Epithelial cell of prostate (primary cell): Measurements from ENCODE around the gene STARD3.

Experiments
- DNase-seq: peaks from one replicate; pipeline ENCODE4 v3.0.0-alpha.2; 2011; ENCODE audit warnings: low read depth, low spot score
- H3K27ac ChIP-seq: fragments of 450-650 bp; 2 replicates; pipeline ENCODE4 v1.5.1; 2017; ENCODE audit warnings: mild to moderate bottlenecking

Gene STARD3

DNA sequence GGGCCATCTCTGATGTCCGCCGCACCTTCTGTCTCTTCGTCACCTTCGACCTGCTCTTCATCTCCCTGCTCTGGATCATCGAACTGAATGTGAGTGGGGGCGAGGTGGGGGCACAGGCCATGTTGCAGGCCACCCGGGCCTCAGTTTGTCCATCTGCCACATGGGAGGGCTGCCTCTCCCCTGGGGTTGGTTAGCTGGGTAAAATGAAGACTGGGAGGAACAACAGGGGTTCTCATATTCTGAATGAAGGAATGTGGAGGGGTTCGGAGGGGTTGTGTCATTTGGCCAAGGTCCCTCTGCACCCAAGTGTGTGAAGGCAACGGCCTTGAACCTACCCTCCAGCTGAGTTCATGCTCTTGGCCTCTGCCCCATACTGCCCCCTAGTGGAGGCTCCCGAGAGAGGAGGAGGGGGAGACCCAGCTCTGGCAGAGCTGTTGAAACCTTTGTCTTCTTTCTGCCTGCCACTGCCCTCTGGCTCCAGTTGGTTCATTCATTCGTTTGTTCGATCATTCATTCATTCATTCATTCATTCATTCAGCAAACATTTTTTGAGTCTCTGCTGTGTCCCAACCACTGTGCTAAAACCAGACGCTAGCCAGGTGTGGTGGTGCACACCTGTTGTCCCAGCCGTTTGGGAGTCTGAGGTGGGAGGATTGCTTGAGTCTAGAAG, 16.9 kb downstream of the STARD3 start:
- DNase-seq, result no peak
- no peak overlapping the region for H3K27ac ChIP-seq

DNA sequence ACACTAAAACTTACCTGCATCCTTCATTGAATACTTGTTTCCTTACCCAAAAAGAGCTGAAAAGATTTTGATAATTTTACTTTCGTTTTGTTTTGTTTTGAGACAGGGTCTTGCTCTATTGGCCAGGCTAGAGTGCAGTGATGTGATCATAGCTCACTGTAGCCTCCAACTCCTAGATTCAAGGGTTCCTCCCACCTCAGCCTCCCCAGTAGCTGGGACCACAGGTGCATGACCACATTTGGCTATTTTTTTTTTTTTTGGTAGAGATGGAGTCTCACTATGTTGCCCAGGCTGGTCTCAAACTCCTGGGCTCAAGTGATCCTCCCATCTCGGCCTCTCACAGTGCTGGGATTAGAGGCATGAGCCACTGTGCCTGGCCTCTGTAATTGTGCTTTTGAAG, 18.2 kb downstream of the STARD3 start:
- H3K27ac ChIP-seq, result no peak overlapping the region
- DNase-seq, result no peak

DNA sequence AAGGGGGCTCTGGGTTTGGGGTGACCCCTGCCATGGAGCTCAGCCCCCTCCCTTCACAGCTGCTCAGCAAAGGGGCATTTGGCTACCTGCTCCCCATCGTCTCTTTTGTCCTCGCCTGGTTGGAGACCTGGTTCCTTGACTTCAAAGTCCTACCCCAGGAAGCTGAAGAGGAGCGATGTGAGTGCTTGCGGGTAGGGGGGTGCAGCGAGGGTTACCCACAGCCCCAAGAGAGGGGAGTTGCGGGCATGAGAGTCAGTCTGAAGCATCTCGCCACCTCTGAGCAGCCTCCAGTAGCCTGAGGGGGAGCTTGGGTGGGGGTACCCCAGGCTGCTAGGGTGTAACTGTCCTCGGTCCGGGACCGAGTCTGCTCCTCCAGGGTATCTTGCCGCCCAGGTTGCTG, 21.4 kb downstream of the STARD3 start:
- no peak for DNase-seq

DNA sequence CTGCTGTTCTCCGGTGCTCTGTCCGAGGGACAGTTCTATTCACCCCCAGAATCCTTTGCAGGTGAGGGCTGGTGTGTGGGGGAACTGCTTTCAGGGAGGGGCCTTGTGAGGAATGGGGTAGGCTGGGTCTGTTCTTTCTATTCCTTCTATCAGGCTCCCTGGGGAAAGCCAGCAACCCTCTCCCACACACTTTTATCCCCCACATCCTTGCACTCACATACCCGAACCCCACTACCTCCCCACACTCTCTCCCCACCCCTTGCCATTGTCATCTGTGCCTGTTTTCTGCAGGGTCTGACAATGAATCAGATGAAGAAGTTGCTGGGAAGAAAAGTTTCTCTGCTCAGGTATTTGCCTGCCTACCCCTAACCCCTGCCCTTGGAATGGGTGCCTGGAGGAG, 21.8 kb downstream of the STARD3 start:
- H3K27ac ChIP-seq, result no peak overlapping the region
- DNase-seq, result no peak

More for the DNA sequence above, 21.4 kb downstream of the STARD3 start:
- no peak overlapping the region for H3K27ac ChIP-seq

DNA sequence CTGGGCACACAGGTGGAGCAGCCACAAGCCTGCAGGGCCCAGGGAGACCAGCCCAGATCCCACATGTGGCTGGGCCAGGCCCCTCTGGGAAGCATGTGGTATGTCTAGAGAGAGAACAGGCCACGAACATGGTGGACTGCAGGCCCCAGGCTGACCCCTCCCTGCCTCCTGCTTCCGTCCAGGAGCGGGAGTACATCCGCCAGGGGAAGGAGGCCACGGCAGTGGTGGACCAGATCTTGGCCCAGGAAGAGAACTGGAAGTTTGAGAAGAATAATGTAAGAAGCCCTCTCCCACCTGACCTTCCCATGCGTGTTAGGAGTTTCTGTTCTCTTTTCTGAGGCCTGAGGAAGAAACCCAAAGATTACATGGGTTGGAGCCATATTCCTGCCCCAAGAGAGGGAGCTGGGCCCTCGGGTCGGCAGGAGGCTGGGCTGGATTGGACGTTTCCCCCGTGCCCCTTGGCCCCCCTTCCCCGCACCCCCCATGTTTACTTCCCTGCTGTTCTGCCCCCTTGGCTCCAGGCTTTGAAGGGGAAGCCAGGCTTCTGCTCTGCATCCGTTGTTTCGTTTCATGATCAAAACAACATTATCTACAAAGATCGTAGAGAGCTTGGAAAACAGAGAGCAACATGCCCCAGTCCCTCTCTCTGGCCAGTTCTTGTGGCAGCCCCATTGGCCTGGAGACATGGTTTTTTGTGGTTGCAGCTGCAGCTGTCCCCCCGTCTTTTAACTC, 22.5 kb downstream of the STARD3 start:
- no peak for DNase-seq
- H3K27ac ChIP-seq, result no peak overlapping the region

DNA sequence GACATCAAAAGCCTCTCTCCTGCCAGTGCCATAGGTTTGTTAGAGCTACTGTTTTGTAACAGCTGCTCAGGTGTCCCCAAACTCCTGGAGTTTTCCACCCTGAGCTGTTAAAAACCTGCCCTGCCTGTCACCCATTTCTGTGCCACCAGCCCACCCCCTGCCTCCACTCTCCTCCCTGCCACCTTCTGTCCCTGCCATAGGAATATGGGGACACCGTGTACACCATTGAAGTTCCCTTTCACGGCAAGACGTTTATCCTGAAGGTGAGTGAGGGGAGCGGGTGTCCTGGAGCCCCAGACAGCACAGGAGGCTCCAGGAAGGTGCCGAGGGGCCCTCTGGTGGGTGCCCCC, 23.0 kb downstream of the STARD3 start:
- DNase-seq, result no peak
- H3K27ac ChIP-seq, result no peak overlapping the region

DNA sequence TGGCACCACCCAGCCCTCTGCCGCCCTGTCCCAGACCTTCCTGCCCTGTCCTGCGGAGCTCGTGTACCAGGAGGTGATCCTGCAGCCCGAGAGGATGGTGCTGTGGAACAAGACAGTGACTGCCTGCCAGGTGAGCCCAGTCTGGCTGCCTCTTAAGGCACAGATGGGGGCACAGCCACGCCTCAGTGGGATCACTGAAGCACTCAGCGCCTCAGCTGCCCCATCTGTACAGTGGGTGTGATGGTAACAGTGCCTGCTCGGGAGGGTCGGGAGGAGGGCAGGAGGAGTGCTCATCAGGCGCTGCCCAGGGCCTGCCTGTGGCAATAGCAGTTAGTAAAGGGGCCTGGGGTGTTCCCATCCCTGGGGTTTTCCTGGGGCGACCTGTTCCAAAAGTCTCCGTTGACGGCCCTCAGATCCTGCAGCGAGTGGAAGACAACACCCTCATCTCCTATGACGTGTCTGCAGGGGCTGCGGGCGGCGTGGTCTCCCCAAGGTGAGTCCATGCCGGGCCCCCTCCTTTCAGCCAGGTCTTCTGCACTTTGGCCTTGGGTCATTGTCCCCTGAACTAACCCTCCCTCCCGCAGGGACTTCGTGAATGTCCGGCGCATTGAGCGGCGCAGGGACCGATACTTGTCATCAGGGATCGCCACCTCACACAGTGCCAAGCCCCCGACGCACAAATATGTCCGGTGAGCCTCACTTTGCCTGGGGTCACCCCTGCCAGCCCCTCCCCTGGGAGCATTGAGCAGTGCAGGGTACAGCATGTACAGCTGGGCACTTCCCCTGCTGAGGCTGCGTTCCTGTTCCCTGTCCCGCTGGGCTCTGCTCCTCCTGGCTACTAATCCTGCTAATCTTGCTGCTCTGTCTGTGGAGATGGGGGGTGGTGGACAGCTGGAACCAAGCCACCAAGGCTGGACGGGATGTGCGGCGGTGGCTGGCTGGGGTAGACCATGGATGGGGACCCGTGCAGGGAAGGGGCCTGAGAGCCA, 23.7 kb downstream of the STARD3 start:
- H3K27ac ChIP-seq, result no peak overlapping the region
- no peak for DNase-seq

DNA sequence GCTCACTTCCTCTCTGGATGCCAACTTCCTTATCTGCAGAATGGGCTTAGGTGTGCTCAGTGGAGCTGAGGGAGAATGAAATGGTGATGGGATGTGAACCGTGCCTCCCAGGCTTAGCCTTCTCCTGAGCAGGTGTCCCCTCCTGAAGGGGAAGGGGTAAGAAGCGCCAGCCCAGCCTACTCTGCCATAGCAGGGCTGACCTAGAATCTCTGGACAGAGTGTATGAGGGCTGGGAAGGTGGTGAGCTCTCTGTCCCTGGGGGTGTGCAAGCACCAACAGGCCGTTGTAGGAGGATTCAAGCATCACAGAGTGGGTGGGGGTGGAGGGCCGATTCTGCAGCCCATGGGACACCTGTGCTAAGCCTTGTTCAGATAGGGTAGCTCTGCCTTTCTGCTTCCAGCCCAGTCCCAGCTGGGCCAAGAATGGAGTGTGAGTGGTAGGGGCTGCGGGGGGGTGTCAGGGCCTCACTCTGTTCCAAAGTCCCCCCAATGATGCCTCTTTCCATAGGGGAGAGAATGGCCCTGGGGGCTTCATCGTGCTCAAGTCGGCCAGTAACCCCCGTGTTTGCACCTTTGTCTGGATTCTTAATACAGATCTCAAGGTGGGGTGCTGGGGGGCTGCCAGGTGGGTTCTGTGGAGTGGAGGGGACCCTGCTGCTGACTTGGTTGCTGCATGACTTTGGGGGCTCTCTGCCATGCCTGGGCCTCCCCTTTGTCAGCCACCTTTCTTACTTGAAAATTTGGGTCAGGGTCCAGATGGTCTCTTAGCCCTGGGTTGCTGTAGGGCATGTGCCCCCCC, 25.0 kb downstream of the STARD3 start:
- H3K27ac ChIP-seq, result no peak overlapping the region
- no peak for DNase-seq

DNA sequence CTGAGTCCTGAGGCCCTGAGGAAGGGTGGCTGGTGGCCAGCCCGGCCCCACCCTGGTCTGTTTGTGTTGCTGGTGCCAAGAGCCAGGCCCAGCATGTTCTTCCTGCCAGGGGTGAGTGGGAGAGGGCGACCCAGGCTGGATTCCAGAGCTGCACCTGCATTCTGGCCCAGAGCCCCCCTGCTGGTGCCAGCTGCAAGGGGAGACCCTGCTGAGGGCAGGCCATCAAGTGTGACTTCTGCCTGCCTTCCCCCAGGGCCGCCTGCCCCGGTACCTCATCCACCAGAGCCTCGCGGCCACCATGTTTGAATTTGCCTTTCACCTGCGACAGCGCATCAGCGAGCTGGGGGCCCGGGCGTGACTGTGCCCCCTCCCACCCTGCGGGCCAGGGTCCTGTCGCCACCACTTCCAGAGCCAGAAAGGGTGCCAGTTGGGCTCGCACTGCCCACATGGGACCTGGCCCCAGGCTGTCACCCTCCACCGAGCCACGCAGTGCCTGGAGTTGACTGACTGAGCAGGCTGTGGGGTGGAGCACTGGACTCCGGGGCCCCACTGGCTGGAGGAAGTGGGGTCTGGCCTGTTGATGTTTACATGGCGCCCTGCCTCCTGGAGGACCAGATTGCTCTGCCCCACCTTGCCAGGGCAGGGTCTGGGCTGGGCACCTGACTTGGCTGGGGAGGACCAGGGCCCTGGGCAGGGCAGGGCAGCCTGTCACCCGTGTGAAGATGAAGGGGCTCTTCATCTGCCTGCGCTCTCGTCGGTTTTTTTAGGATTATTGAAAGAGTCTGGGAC, 25.8 kb downstream of the STARD3 start:
- no peak overlapping the region for H3K27ac ChIP-seq
- no peak for DNase-seq

DNA sequence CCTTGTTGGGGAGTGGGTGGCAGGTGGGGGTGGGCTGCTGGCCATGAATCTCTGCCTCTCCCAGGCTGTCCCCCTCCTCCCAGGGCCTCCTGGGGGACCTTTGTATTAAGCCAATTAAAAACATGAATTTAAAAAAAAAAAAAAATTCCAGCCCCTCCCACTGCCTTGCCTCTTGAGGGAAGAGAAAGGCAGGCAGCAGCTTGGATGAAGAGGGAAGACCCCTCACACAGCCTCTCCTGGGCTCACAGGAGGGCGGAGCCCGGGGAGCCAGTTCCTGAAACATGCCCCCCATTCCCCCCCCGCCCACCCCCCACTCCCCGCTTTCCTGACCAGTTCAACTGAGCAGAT, 26.4 kb downstream of the STARD3 start:
- H3K27ac ChIP-seq, result no peak overlapping the region
- DNase-seq, result no peak

DNA sequence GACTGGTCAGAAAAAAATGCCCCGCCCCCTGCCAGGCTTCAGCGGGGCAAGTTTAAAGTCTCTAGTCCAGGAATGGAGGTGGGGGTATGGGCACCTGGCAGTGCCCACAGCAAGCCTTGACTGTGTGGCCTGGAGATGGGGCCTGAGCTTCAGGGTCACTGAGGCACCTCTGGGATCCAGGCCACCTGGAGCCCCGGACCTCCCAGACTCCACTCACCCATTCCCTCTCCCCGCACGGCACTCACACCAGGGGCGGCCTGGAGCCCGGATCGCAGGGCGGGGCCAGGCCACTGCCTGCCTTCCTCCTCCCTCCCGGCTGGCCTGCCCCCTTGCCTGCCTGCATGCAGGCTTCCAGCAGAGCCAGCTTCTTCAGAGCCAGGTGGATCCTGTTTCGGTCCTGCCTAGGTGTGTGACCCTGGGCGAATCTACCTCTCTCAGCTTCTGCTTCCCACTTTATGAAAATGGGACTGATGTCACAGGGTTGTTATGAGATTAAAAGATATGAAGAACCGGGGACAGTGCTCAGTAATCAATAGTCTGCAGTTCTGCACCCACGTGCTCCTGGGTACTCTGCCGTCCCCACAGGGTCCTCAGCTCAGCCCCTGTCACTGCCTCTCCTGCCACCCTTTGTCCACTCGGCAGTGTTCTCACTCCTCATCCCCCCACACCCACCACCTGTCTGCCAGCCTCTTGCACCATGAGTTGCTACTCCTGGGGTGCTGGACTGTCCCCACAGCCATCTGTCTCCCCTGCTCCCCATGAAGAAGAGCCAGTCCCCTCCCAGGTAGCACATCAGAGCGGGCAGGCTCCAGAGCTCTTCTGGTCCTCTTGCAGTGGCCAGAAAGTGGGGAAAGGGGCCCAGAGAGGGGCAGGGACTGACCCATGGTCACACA, 27.0 kb downstream of the STARD3 start:
- no peak for DNase-seq
- H3K27ac ChIP-seq, result no peak overlapping the region

DNA sequence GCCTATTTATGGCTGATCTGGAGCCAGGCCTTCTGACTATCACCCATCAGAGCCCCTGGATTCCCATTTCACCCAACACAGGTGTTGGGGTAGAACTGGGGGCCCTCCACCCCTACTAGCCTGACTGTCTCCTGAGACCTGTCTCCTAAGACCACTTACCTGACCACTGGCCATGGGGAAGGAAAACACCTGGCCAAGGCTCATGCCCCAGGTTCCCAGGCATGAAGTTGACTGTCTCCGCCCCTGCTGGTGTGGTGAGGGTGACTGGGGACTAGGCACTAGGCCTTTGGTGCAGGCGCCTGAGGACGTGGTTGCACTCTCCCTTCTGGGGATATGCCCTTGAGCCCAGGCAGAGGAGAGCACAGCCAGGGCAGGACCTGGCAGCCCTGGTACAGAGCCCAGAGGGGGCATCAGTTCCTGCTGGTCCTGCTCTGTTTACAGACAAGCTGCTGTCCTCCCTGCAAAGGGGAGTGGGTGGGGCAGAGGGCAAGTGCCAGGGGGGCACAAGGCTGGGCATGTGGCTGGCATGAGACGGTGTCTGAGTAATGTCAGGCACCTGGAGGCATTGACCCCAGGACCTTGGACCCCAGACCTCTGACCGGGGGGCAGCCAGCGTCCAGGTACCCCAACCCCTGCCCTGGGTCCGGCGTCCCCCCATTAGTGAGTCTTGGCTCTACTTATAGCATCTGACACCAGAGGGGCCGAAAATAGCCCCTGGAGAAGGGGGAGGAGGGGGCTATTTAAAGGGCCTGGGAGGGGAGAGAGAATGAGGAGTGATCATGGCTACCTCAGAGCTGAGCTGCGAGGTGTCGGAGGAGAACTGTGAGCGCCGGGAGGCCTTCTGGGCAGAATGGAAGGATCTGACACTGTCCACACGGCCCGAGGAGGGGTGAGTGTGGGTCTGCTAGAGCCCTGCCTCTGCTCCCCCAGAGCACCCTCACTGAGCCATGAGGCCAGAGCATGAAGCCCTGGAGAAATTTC, 27.9 kb downstream of the STARD3 start, which contains the start of gene TCAP:
Gene TCAP, plus strand, starts transcription at position 769 of the 981 bp plus-strand sequence. Its CDS starts 11 bp downstream, at position 780.
- DNase-seq, result no peak
- H3K27ac ChIP-seq, result no peak within 1 kb of the TSS

DNA sequence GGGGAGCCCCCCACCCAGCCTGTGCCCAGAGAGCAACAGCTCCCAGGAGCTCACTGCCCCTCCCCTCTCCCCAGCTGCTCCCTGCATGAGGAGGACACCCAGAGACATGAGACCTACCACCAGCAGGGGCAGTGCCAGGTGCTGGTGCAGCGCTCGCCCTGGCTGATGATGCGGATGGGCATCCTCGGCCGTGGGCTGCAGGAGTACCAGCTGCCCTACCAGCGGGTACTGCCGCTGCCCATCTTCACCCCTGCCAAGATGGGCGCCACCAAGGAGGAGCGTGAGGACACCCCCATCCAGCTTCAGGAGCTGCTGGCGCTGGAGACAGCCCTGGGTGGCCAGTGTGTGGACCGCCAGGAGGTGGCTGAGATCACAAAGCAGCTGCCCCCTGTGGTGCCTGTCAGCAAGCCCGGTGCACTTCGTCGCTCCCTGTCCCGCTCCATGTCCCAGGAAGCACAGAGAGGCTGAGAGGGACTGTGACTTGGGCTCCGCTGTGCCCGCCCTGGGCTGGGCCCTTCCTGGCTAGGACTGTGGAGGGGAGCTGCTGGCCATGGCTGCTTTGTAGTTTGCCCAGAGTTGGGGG, 28.8 kb downstream of the STARD3 start:
- DNase-seq, result no peak
- H3K27ac ChIP-seq, result no peak overlapping the region

DNA sequence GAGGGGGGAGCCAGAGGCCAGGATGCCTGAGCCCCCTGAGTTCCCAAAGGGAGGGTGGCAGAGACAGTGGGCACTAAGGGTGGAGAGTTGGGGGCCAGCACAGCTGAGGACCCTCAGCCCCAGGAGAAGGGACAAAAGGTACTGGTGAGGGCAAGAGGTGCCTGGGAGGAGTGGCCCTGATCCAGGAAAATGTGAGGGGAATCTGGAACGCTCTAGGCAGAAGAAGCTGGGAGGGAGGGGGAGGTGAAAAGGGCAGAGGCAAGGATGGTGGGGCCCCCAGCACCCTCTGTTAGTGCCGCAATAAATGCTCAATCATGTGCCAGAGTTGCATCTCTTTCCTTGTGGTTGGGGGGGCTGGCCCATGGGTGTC, 29.3 kb downstream of the STARD3 start:
- no peak for DNase-seq

DNA sequence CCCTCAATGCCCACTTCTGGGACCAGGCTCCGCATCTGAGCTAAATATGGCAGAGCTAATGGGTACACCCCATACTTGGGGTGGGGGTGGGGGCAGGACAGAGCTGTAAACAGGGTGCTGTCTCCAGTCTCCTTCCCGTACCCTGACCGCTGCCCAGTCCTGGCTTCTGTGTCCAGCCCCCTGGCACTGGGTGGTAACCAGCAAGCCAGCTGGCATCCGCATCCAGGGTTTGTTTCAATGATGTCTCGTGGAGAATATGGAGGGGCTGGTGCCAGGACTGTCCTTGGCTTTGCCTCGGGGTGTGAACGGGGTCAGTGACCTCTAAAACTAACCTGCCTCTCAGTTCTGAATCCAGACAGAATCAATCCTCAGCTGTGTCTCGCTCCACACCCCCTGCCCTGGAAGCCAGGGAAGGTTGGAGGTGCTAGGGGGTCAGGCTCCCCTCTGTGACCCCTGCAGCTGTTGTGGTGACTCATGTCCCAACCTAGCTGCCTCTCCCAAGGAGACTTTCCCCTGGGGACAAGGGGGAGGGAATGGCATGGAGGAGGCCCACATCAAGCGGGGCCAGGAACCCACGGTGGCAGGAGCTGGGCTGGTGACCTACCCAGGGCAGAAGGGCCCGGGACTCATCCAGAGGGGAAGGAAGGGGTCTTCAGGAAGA, 29.8 kb downstream of the STARD3 start:
- no peak for DNase-seq
- no peak overlapping the region for H3K27ac ChIP-seq

More for the DNA sequence above, 29.3 kb downstream of the STARD3 start:
- H3K27ac ChIP-seq, result no peak overlapping the region

DNA sequence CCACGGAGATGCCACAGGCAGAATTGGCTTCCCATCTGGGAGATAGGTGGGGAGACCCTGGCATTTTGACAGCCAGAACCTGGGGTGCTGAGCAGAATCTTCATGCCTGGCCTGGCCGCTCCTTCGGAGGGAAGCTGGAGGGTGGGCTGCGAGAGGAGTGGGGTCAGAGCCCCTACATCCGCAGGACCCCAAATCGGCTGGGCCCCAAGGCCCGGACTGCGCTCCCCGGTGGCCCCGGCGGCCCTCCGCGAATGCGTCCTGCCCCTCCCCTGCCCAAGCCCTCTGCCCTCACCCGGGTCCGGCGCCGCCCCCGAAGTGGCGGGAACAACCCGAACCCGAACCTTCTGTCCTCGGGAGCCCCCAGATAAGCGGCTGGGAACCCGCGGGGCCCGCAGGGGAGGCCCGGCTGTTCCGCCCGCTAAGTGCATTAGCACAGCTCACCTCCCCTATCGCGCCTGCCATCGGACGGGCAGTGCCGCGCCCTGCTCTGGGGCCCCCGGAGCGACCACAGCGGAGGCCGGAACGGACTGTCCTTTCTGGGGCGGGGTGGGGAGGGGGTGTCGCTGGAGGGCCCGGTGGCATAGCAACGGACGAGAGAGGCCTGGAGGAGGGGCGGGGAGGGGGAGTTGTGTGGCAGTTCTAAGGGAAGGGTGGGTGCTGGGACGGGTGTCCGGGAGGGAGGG, 30.5 kb downstream of the STARD3 start:
- DNase-seq, result no peak
- no peak overlapping the region for H3K27ac ChIP-seq
